Breast epithelium (tissue), 4 donors: ENCODE data around the gene PARD3B. TPM values are rescaled to one million over a fixed set of nuclear protein-coding genes. Genes with fewer than 3 reads are reported as not detected.

Source experiments
- DNase-seq, 2 donors: peaks; one replicate each; pipeline ENCODE4 v3.0.0-alpha.2; 2019; ENCODE audit warnings: low spot score in 2 of 2
- H3K27ac ChIP-seq, 2 donors: fragments of 200-600 bp; sonication (generic) in 1 of 2; one replicate each; pipeline ENCODE4 v1.5.1; 2016 to 2019; ENCODE audit warnings: mild to moderate bottlenecking in 1 of 2
- H3K27me3 ChIP-seq, 2 donors: fragments of 200-600 bp; sonication (generic) in 1 of 2; one replicate each; pipeline versions ENCODE4 v1.5.1 to v1.6.0; 2017 to 2019; ENCODE audit warnings: control low read depth in 1 of 2, mild to moderate bottlenecking in 1 of 2
- H3K36me3 ChIP-seq: fragments of 200-600 bp; one replicate; pipeline ENCODE4 v1.5.1; 2019
- H3K4me1 ChIP-seq, 2 donors: fragments of 200-600 bp; sonication (generic); one replicate each; pipeline ENCODE4 v1.5.1; 2016 to 2019; ENCODE audit warnings: control low read depth in 1 of 2
- H3K4me3 ChIP-seq, 3 donors: fragments of 200-600 bp; sonication (generic); 1 replicate in 2 of 3; 2 replicates in 1 of 3; pipeline ENCODE4 v1.5.1; 2016 to 2019; ENCODE audit warnings: mild to moderate bottlenecking in 3 of 3, moderate library complexity in 2 of 3
- H3K9me3 ChIP-seq, 2 donors: fragments of 200-600 bp; sonication (generic) in 1 of 2; one replicate each; pipeline ENCODE4 v1.5.1; 2016 to 2019; ENCODE audit warnings: control low read depth in 1 of 2
- POLR2A ChIP-seq: fragments of 450-650 bp; IDR thresholded peaks from one replicate; pipeline ENCODE4 v1.6.1; 2016; ENCODE audit warnings: antibody characterized with exemption, mild to moderate bottlenecking, moderate library complexity
- POLR2AphosphoS5 ChIP-seq, 3 donors: sonication (generic); formaldehyde crosslinking; IDR thresholded peaks; one replicate each; pipeline ENCODE4 v1.6.1; 2017; ENCODE audit warnings: antibody characterized with exemption in 3 of 3
- intact Hi-C: fragments of 100-400 bp; cut with DNase I; formaldehyde crosslinking; loops from one replicate; pipeline ENCODE4 v1.15.1; 2023; ENCODE audit warnings: low total_unique reads
- total RNA-seq, 3 donors: library from RNA; depleted of rRNA; stranded (reverse); fragments of >200 nt; gene quantifications; one replicate each; pipeline ENCODE4 v1.1.0, GENCODE V29; 2016
- TF ChIP-seq, protein P1 (sequence below), 3 donors: fragments of 450-650 bp; IDR thresholded peaks; one replicate each; pipeline ENCODE4 v1.5.1; 2016 to 2017; ENCODE audit warnings: antibody characterized with exemption in 3 of 3, mild to moderate bottlenecking in 3 of 3, moderate library complexity in 3 of 3

PARD3B gene
- total RNA-seq, 3 donors from 2014 or later = 24.6 to 66.2 (median 25.9) TPM

DNA sequence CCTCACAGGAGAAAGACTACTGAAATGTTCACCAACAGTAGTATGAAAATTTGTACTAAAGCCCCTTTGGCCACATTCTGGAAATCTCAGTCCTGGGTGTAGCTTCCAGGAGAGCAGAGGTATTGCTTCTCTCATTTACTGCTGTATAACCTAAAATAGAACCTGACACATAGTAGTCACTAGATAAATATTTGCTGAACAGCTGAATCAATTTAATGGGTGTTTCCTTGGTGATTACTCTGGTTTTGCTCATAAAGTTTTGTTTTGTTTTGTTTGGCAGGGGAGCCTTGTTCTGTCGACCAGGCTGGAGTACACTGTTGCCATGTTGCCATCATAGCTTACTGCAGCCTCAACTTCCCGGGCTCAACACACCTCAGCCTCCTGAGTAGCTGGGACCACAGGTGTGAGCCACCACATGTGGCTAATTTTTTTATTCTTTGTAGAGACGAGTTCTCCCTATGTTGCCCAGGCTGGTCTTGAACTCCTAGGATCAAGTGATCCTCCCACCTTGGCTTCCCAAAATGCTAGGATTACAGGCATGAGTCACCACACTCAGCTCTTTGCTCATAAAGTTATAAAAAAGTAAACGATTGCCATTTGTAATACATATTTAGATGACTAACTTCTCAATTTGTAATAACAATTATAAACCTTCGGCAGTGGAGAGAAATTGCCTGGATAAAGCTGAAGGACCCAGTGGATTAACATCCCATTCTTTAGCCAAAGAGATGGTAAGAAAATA, 11.5 kb upstream of the PARD3B start:
- H3K27ac ChIP-seq = no peak overlapping the region
- H3K4me1 ChIP-seq = no peaks in the 10 kb centered on the region
- no peaks in the 10 kb centered on the region for H3K27me3 ChIP-seq
- DNase-seq = no peak
- H3K36me3 ChIP-seq = no peaks in the 10 kb centered on the region
- H3K4me3 ChIP-seq = no peak overlapping the region
- no peaks in the 10 kb centered on the region for H3K9me3 ChIP-seq
- no peak for TF ChIP-seq POLR2A
- no peak for TF ChIP-seq POLR2AphosphoS5 (IDR thresholded peaks at IDR 0.05)
- TF ChIP-seq, protein P1, sequence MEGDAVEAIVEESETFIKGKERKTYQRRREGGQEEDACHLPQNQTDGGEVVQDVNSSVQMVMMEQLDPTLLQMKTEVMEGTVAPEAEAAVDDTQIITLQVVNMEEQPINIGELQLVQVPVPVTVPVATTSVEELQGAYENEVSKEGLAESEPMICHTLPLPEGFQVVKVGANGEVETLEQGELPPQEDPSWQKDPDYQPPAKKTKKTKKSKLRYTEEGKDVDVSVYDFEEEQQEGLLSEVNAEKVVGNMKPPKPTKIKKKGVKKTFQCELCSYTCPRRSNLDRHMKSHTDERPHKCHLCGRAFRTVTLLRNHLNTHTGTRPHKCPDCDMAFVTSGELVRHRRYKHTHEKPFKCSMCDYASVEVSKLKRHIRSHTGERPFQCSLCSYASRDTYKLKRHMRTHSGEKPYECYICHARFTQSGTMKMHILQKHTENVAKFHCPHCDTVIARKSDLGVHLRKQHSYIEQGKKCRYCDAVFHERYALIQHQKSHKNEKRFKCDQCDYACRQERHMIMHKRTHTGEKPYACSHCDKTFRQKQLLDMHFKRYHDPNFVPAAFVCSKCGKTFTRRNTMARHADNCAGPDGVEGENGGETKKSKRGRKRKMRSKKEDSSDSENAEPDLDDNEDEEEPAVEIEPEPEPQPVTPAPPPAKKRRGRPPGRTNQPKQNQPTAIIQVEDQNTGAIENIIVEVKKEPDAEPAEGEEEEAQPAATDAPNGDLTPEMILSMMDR (IDR thresholded peaks at IDR 0.05) = no peak
- intact Hi-C loops = no loop called here

DNA sequence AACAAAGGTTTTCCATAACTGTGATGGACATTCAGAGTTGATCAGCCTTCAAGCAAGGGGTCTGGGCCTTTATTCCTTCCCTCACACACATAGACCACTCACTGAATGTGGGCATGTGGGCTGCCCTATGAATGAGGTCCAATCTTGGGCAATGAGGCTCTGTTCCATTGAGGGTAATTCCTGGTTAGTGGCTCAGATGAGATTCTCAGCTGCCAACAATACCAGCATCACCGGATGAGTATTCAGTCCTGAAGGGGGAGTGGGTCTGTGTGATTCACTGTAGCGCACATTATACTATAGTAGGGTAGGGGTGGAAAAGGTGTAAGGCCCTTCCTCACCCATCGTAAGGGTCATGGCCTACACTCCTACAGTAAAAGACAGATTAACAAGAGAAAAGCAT, 9.9 kb upstream of the PARD3B start:
- Histone ChIP-seq H3K4me1 (no peaks in the 10 kb centered on the region), H3K4me3 (no peak overlapping the region), H3K27ac (no peak overlapping the region), H3K36me3 (no peaks in the 10 kb centered on the region), H3K9me3 (no peaks in the 10 kb centered on the region), H3K27me3 (no peaks in the 10 kb centered on the region)
- intact Hi-C loops = no loop called here
- TF ChIP-seq POLR2A (no peak), POLR2AphosphoS5 (IDR thresholded peaks at IDR 0.05) (no peak)
- TF ChIP-seq, protein P1 (IDR thresholded peaks at IDR 0.05) = no peak
- DNase-seq = no peak

DNA sequence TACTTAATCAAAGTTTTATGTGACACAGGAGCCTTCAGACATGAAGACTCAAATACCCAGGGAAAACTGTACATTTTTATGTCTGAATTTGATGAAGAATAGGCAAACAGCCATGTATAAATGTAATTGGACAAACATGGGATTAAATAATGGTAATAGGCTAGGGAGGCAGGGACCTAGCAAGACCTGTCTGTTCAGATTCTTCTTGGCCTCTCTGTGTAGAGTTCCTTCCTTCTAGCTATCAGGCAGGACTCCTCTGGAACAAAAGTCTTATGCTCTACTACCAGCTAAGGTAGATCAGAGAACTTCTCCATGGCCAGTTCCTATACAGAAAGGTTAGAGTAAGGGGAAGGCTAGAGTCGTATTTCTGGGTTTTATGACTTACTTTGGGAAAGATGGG, 9.5 kb upstream of the PARD3B start:
- no peaks in the 10 kb centered on the region for H3K9me3 ChIP-seq
- no peak overlapping the region for H3K27ac ChIP-seq
- no peaks in the 10 kb centered on the region for H3K36me3 ChIP-seq
- intact Hi-C loops = no loop called here
- DNase-seq = no peak
- H3K4me3 ChIP-seq = no peak overlapping the region
- TF ChIP-seq POLR2AphosphoS5 (IDR thresholded peaks at IDR 0.05) (no peak), POLR2A (no peak)
- TF ChIP-seq, protein P1 (IDR thresholded peaks at IDR 0.05) = no peak
- H3K27me3 ChIP-seq = no peaks in the 10 kb centered on the region
- H3K4me1 ChIP-seq = no peaks in the 10 kb centered on the region

DNA sequence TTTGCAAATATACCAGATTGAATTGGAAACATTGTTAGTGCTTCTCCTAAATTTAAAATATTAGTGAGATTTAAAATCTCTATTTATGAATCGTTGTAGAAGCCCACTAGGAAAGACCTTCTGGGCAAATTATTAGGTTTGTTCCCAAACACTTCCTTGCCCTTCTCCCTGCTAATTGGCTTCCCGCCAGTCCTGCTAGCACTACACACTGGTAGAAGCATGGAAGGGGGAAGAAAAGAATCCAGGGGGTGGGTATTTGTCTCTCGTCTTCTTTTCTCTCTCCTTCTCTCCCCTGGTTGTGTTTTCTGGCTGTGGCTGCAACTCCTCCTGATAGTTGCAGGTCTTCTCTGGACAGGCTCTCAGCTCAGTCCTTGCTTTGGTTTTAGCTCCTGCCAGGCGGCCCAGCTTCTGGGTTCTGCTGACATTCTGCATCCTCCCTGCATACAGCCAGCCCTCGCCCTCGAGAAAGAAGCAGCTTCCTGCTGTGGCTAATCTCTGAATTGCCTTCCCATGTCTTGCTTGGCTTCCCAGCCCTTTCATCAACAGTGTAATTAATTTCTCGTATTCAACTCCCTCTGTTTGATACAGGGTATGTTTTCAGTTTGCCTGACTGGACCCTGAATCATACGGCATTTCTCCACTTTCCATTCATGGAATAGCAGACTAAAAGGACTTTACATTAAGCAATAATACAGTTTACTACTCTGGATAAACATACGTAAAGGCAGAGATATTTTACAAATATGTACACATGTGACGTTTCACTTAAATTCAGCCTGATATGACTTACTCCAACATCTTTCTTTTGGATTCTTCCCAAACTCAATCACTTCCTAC, 6.9 kb upstream of the PARD3B start:
- no peak overlapping the region for H3K27ac ChIP-seq
- H3K4me3 ChIP-seq = no peak overlapping the region
- no peak for TF ChIP-seq POLR2A
- TF ChIP-seq POLR2AphosphoS5 (IDR thresholded peaks at IDR 0.05) = no peak
- TF ChIP-seq, protein P1 (IDR thresholded peaks at IDR 0.05) = no peak
- no peaks in the 10 kb centered on the region for H3K9me3 ChIP-seq
- no peaks in the 10 kb centered on the region for H3K27me3 ChIP-seq
- H3K4me1 ChIP-seq = no peaks in the 10 kb centered on the region
- no peak for DNase-seq
- intact Hi-C loops = no loop called here
- H3K36me3 ChIP-seq = no peaks in the 10 kb centered on the region

DNA sequence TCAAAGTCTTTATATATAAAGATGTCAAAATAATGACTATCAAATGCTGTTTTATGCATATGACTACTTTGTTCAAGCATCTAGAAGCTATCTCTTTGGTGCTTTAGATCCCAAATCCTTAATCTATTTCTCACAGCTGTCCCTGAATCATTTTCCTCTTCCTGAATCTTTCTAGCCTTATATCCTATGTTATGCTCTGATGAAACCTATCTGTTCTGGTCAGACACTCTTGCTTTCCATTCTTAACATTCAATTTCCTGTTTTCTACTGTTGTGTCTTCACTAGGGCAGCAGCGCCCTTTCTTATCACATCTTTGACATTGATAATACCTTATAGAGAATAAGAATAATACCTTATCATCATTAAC, 6.3 kb upstream of the PARD3B start:
- no peaks in the 10 kb centered on the region for H3K27me3 ChIP-seq
- intact Hi-C loops = no loop called here
- H3K36me3 ChIP-seq = no peaks in the 10 kb centered on the region
- no peaks in the 10 kb centered on the region for H3K9me3 ChIP-seq
- H3K4me3 ChIP-seq = no peak overlapping the region
- no peaks in the 10 kb centered on the region for H3K4me1 ChIP-seq
- TF ChIP-seq POLR2AphosphoS5 (IDR thresholded peaks at IDR 0.05) = no peak
- TF ChIP-seq, protein P1 (IDR thresholded peaks at IDR 0.05) = no peak
- no peak for TF ChIP-seq POLR2A
- DNase-seq = no peak
- H3K27ac ChIP-seq = no peak overlapping the region
